Lower lobe of right lung (tissue), 2 donors: ENCODE measurements around the gene SLC40A1. TPM values are rescaled to one million over a fixed set of nuclear protein-coding genes. Genes with fewer than 3 reads are reported as not detected.
A peak's percentile ranks its signal among the peaks of the same experiment; 100 is the strongest.

Source experiments
- ATAC-seq, 2 donors: fragments of 200-7000 bp; cut with Tn5 transposase; one replicate each; pipeline ENCODE4 v1.9.1; 2020 to 2022; ENCODE audit warnings: mild to moderate bottlenecking in 2 of 2, moderate library complexity in 2 of 2
- DNase-seq: peaks from one replicate; pipeline ENCODE4 v3.0.0-alpha.2; 2020
- H3K27ac ChIP-seq: fragments of 200-600 bp; one replicate; pipeline ENCODE4 v1.8.0; 2022
- H3K27me3 ChIP-seq: fragments of 200-600 bp; one replicate; pipeline ENCODE4 v1.8.0; 2022; ENCODE audit warnings: low read depth
- H3K36me3 ChIP-seq: fragments of 200-600 bp; one replicate; pipeline ENCODE4 v1.8.0; 2022; ENCODE audit warnings: mild to moderate bottlenecking
- H3K4me1 ChIP-seq: fragments of 200-600 bp; one replicate; pipeline ENCODE4 v1.8.0; 2022
- H3K4me3 ChIP-seq: fragments of 200-600 bp; one replicate; pipeline ENCODE4 v1.8.0; 2022; ENCODE audit warnings: mild to moderate bottlenecking
- H3K9me3 ChIP-seq: fragments of 200-600 bp; one replicate; pipeline ENCODE4 v1.8.0; 2022
- CTCF ChIP-seq: fragments of 200-600 bp; IDR thresholded peaks from one replicate; pipeline ENCODE4 v1.8.0; 2022; ENCODE audit warnings: antibody characterized with exemption, mild to moderate bottlenecking
- intact Hi-C: fragments of 100-400 bp; cut with DNase I; formaldehyde crosslinking; loops from one replicate; pipeline ENCODE4 v1.11.0; 2022
- total RNA-seq: library from RNA; stranded (reverse); fragmentation: NEBNext Ultra II Directional; extraction: Animal tissue kit (Norgen Biotek cat#: 25700); gene quantifications from one replicate; pipeline ENCODE4 v1.2.1, GENCODE V29; 2021
- donor health status: DM: no; HTN: yes; CAD: no; lungs with severe emphysema.

Gene SLC40A1
- total RNA-seq, 1 donor from 2014 or later: 135 TPM

GRCh38 chr2:189561371-189562038 is 19.1 kb downstream of the SLC40A1 start:
- Histone ChIP-seq H3K4me3 (no peak overlapping the region), H3K27ac (no peak overlapping the region), H3K4me1 (peaks cover 50% of the 10 kb centered on the region), H3K9me3 (no peaks in the 10 kb centered on the region), H3K27me3 (no peaks in the 10 kb centered on the region), H3K36me3 (peaks cover 65% of the 10 kb centered on the region)
- DNase-seq (no peak), ATAC-seq (no peak)
- TF ChIP-seq CTCF: no peak
- intact Hi-C loops: no loop called here

GRCh38 chr2:189560273-189560586 is 20.4 kb downstream of the SLC40A1 start:
- Histone ChIP-seq H3K27me3 (no peaks in the 10 kb centered on the region), H3K4me1 (peaks cover 41% of the 10 kb centered on the region), H3K4me3 (no peak overlapping the region), H3K9me3 (no peaks in the 10 kb centered on the region), H3K27ac (no peak overlapping the region), H3K36me3 (peaks cover 52% of the 10 kb centered on the region)
- intact Hi-C loops: no loop called here
- ATAC-seq: no peak
- TF ChIP-seq CTCF: no peak
- no peak for DNase-seq

- no peak for TF ChIP-seq CTCF
- intact Hi-C loops: no loop called here
- ATAC-seq (peak; percentile 49 to 67), DNase-seq (no peak)
- Histone ChIP-seq H3K4me1 (peaks cover 41% of the 10 kb centered on the region), H3K4me3 (no peak overlapping the region), H3K27me3 (no peaks in the 10 kb centered on the region), H3K36me3 (peaks cover 47% of the 10 kb centered on the region), H3K9me3 (no peaks in the 10 kb centered on the region), H3K27ac (no peak overlapping the region)
Measured at GRCh38 chr2:189559579-189560272, 20.9 kb downstream of the SLC40A1 start.

- DNase-seq: no peak
- no peak overlapping the region for H3K4me3 ChIP-seq
- no peaks in the 10 kb centered on the region for H3K27me3 ChIP-seq
- H3K36me3 ChIP-seq: peaks cover 37% of the 10 kb centered on the region
- H3K4me1 ChIP-seq: peaks cover 42% of the 10 kb centered on the region
- no peaks in the 10 kb centered on the region for H3K9me3 ChIP-seq
- no peak for TF ChIP-seq CTCF
- peak overlapping the region; percentile 29 for H3K27ac ChIP-seq
- intact Hi-C loops: no loop called here
- ATAC-seq: no peak
Measured at GRCh38 chr2:189558516-189559272, 21.9 kb downstream of the SLC40A1 start.

GRCh38 chr2:189557373-189557772 is 23.2 kb downstream of the SLC40A1 start:
- Histone ChIP-seq H3K36me3 (peaks cover 25% of the 10 kb centered on the region), H3K4me1 (peaks cover 43% of the 10 kb centered on the region), H3K9me3 (no peaks in the 10 kb centered on the region), H3K27me3 (no peaks in the 10 kb centered on the region), H3K27ac (no peak overlapping the region), H3K4me3 (no peak overlapping the region)
- DNase-seq: no peak
- no peak for ATAC-seq
- intact Hi-C loops: no loop called here
- TF ChIP-seq CTCF: no peak
